ENCODE measurements around the gene ZNF443. TPM values are rescaled to one million over a fixed set of nuclear protein-coding genes. Genes with fewer than 3 reads are reported as not detected.

ZNF443 gene
- total and polyA plus RNA-seq, 9 of the 15 experiments (the other 6 are each of a cell fraction or from before 2014, with no cell fraction given), result 1.5 to 4.9 (median 2.8) TPM

GRCh38 chr19:12440541-12441316 lies at the start of gene ZNF443 (continued):
- no peak for TF ChIP-seq ELK1 (CRISPR knock-in tag; IDR thresholded peaks at IDR 0.05)
- TF ChIP-seq THRA (IDR thresholded peaks at IDR 0.05), result no peak
- TF ChIP-seq PCBP2 (IDR thresholded peaks at IDR 0.05; ENCODE audit: low read depth, low read length, poor library complexity, severe bottlenecking), result no peak
- TF ChIP-seq DMBX1 (CRISPR knock-in tag; IDR thresholded peaks at IDR 0.05; ENCODE audit: borderline replicate concordance), result no peak
- no peak for TF ChIP-seq ZNF436 (CRISPR knock-in tag; IDR thresholded peaks at IDR 0.05)
- peak; percentile 78 for TF ChIP-seq POLR2G (IDR thresholded peaks at IDR 0.05; ENCODE audit: low read depth, low read length)
- TF ChIP-seq ZBTB11 (CRISPR knock-in tag; IDR thresholded peaks at IDR 0.05), result peak in 1 of 3 experiments; percentile 14; a peak in 1 of 6 replicates
- 0 out of 2 replicates have a peak, but pooled peaks have one; percentile 42 for TF ChIP-seq ZBTB1 (CRISPR knock-in tag; IDR thresholded peaks at IDR 0.05; ENCODE audit: borderline replicate concordance, low read depth)
- no peak for TF ChIP-seq ZNF644 (tag; IDR thresholded peaks at IDR 0.05; ENCODE audit: low read depth)
- no peak for TF ChIP-seq ZNF830 (CRISPR knock-in tag; IDR thresholded peaks at IDR 0.05)
- no peak for TF ChIP-seq SNAPC5 (CRISPR knock-in tag; IDR thresholded peaks at IDR 0.05)
- 0 out of 2 replicates have a peak, but pooled peaks have one; percentile 48 for TF ChIP-seq POLR2AphosphoS5 (IDR thresholded peaks at IDR 0.05; ENCODE audit: control insufficient read depth, insufficient read depth, low read depth, low read length)
- no peak for TF ChIP-seq ZNF696 (CRISPR knock-in tag; conservative IDR thresholded peaks at IDR 0.05)
- TF ChIP-seq MECOM (CRISPR knock-in tag; IDR thresholded peaks at IDR 0.05), result no peak
- TF ChIP-seq ZNF511 (CRISPR knock-in tag; IDR thresholded peaks at IDR 0.05), result no peak
- TF ChIP-seq ZNF311 (CRISPR knock-in tag; IDR thresholded peaks at IDR 0.05), result no peak
- TF ChIP-seq NKRF (IDR thresholded peaks at IDR 0.05; ENCODE audit: borderline replicate concordance), result 0 out of 2 replicates have a peak, but pooled peaks have one; percentile 48

Measured in K562 (cell line).